HepG2 (cell line): ENCODE results near the gene PDZD4. TPM values are rescaled to one million over a fixed set of nuclear protein-coding genes. Genes with fewer than 3 reads are reported as not detected.

Experiments
- ATAC-seq: fragments of 200-7000 bp; cut with Tn5 transposase; 3 replicates; pipeline ENCODE4 v1.9.1; 2020; ENCODE audit warnings: mild to moderate bottlenecking, moderate library complexity
- BruUV-seq: library from RNA; stranded (reverse); fragments of 400-500 nt; replicated peaks from 2 replicates; lab custom pipeline; 2021; lab: Mats Ljungman, UMichigan
- CTCF ChIA-PET: fragments of 300-600 bp; formaldehyde crosslinking; extraction: SDS; loops from one replicate; lab custom pipeline; 2021; ENCODE audit warnings: low total read pairs, inconsistent platforms, low intra/inter-chr PET ratio; lab: Yijun Ruan, JAX
- POLR2A ChIA-PET: fragments of 350-600 bp; sonication (Branson Sonifier 250); formaldehyde crosslinking; loops from one replicate; lab custom pipeline; 2020; ENCODE audit warnings: antibody characterized with exemption, inconsistent platforms; lab: Yijun Ruan, JAX
- DNase-seq: peaks from one replicate; pipeline ENCODE4 v3.0.0-alpha.2; 2015; ENCODE audit warnings: low spot score
- FAIRE-seq: peaks from 3 replicates; lab custom pipeline; 2011; peaks lifted over from hg19 to GRCh38; lab: Jason Lieb, UNC
- H2AFZ ChIP-seq: one replicate; pipeline ENCODE4 v1.6.1; 2011; ENCODE audit warnings: low read length, inconsistent platforms
- H3K27ac ChIP-seq: fragments of 300-600 bp; 3 replicates; pipeline ENCODE4 v1.8.0; 2011; ENCODE audit warnings: mixed run types, mild to moderate bottlenecking, mixed read lengths, low read length, inconsistent platforms; ENCODE audit not compliant: insufficient read depth; ENCODE audit errors: extremely low read length
- H3K27me3 ChIP-seq, 2 experiments: fragments of 200-600 bp in 1 of 2; 2 replicates in 1 of 2; 3 replicates in 1 of 2; pipeline versions ENCODE4 v1.6.0 to v1.8.0; 2011; ENCODE audit warnings: low read length in 2 of 2, mild to moderate bottlenecking in 2 of 2, moderate library complexity in 2 of 2, inconsistent platforms in 1 of 2; ENCODE audit not compliant: insufficient read depth in 2 of 2, control insufficient read depth in 1 of 2
- H3K36me3 ChIP-seq, 2 experiments: fragments of 200-600 bp in 1 of 2; replicated peaks in 1 of 2; 2 replicates in 1 of 2; 3 replicates in 1 of 2; pipeline versions ENCODE4 v1.5.1 to v1.8.0; 2011; ENCODE audit warnings: low read length in 2 of 2, inconsistent platforms in 1 of 2; ENCODE audit not compliant: insufficient read depth in 2 of 2, control insufficient read depth in 1 of 2
- H3K4me1 ChIP-seq: 2 replicates; pipeline ENCODE4 v1.5.1; 2012; ENCODE audit warnings: low read length, inconsistent platforms; ENCODE audit not compliant: insufficient read depth
- H3K4me2 ChIP-seq: 2 replicates; pipeline ENCODE4 v1.6.0; 2011; ENCODE audit warnings: low read depth, low read length, inconsistent platforms
- H3K4me3 ChIP-seq, 3 experiments: fragments of 200-600 bp in 1 of 3; sonication (generic), shearing (Covaris generic) in 1 of 3; replicated peaks in 1 of 3; 2 replicates each; pipeline ENCODE4 v1.5.1; 2011 to 2016; ENCODE audit warnings: low read length in 3 of 3, inconsistent platforms in 2 of 3, low read depth in 2 of 3, mild to moderate bottlenecking in 2 of 3, control low read depth in 1 of 3, mixed read lengths in 1 of 3; ENCODE audit not compliant: insufficient read depth in 1 of 3
- H3K79me2 ChIP-seq: one replicate; pipeline ENCODE4 v1.6.1; 2011; ENCODE audit warnings: low read length, inconsistent platforms; ENCODE audit not compliant: insufficient read depth
- H3K9ac ChIP-seq: 2 replicates; pipeline ENCODE4 v1.6.0; 2011; ENCODE audit warnings: mild to moderate bottlenecking, low read depth, low read length, inconsistent platforms; ENCODE audit not compliant: insufficient read depth
- H3K9me3 ChIP-seq: 2 replicates; pipeline ENCODE4 v1.5.1; 2012; ENCODE audit warnings: mild to moderate bottlenecking, low read length
- H4K20me1 ChIP-seq: 2 replicates; pipeline ENCODE4 v1.6.0; 2011; ENCODE audit warnings: inconsistent platforms, mild to moderate bottlenecking, low read length, moderate library complexity; ENCODE audit not compliant: insufficient read depth
- CBFB ChIP-seq: sonication (generic); formaldehyde crosslinking; IDR thresholded peaks from 2 replicates; pipeline ENCODE4 v1.4.0; 2020; ENCODE audit warnings: missing genetic modification reagents
- E2F2 ChIP-seq: sonication (generic); formaldehyde crosslinking; IDR thresholded peaks from 2 replicates; pipeline ENCODE4 v1.4.0; 2020; ENCODE audit warnings: missing genetic modification reagents, borderline replicate concordance
- HMGA1 ChIP-seq: sonication (generic); formaldehyde crosslinking; conservative IDR thresholded peaks from 2 replicates; pipeline ENCODE4 v1.4.0; 2020; ENCODE audit warnings: missing genetic modification reagents
- MAZ ChIP-seq, 2 experiments: sonication (generic) in 1 of 2; formaldehyde crosslinking in 1 of 2; IDR thresholded peaks; 2 replicates each; pipeline versions ENCODE4 v1.5.0 to v1.6.1; 2012 to 2020; ENCODE audit warnings: low read depth in 2 of 2, mild to moderate bottlenecking in 2 of 2, borderline replicate concordance in 1 of 2, improper control_type of control experiment in 1 of 2, low read length in 1 of 2, missing genetic modification reagents in 1 of 2, moderate library complexity in 1 of 2
- MED1 ChIP-seq: sonication (generic); formaldehyde crosslinking; IDR thresholded peaks from 2 replicates; pipeline ENCODE4 v1.4.0; 2020; ENCODE audit warnings: missing genetic modification reagents
- MYPOP ChIP-seq: sonication (generic); formaldehyde crosslinking; IDR thresholded peaks from 2 replicates; pipeline ENCODE4 v1.8.1; 2023; ENCODE audit warnings: mild to moderate bottlenecking, moderate library complexity, missing genetic modification reagents
- NFIC ChIP-seq: IDR thresholded peaks from 2 replicates; pipeline ENCODE4 v1.6.1; 2012; ENCODE audit warnings: mild to moderate bottlenecking, low read length, inconsistent platforms
- SIX1 ChIP-seq: sonication (generic); formaldehyde crosslinking; IDR thresholded peaks from 2 replicates; pipeline ENCODE4 v1.4.0; 2020; ENCODE audit warnings: missing genetic modification reagents, borderline replicate concordance
- SPEN ChIP-seq: sonication (generic); formaldehyde crosslinking; IDR thresholded peaks from 2 replicates; pipeline ENCODE4 v1.5.1; 2020; ENCODE audit warnings: low read depth, mild to moderate bottlenecking, missing genetic modification reagents
- TRIM22 ChIP-seq: fragments of 450-650 bp; IDR thresholded peaks from 2 replicates; pipeline ENCODE4 v1.6.1; 2017
- ZFP62 ChIP-seq: sonication (generic); formaldehyde crosslinking; IDR thresholded peaks from 2 replicates; pipeline ENCODE4 v1.4.0; 2020; ENCODE audit warnings: missing genetic modification reagents
- ZFP91 ChIP-seq: sonication (generic); formaldehyde crosslinking; IDR thresholded peaks from 2 replicates; pipeline ENCODE4 v1.9.0; 2022; ENCODE audit warnings: missing genetic modification reagents, mild to moderate bottlenecking, borderline replicate concordance
- ZNF121 ChIP-seq: sonication (generic); formaldehyde crosslinking; IDR thresholded peaks from 2 replicates; pipeline ENCODE4 v1.5.0; 2020; ENCODE audit warnings: mild to moderate bottlenecking, missing genetic modification reagents
- ZNF550 ChIP-seq: sonication (generic); formaldehyde crosslinking; IDR thresholded peaks from 2 replicates; pipeline ENCODE4 v1.4.0; 2020; ENCODE audit warnings: mild to moderate bottlenecking, missing genetic modification reagents, borderline replicate concordance
- ZNF576 ChIP-seq: sonication (generic); formaldehyde crosslinking; IDR thresholded peaks from 2 replicates; pipeline ENCODE4 v1.4.0; 2020; ENCODE audit warnings: mild to moderate bottlenecking, missing genetic modification reagents
- ZNF652 ChIP-seq: IDR thresholded peaks from 2 replicates; pipeline ENCODE4 v1.6.1; 2016; ENCODE audit warnings: low read depth, borderline replicate concordance
- ZSCAN30 ChIP-seq: sonication (generic); formaldehyde crosslinking; IDR thresholded peaks from 2 replicates; pipeline ENCODE4 v1.5.0; 2020; ENCODE audit warnings: mild to moderate bottlenecking, missing genetic modification reagents
- ZSCAN5A ChIP-seq: sonication (generic); formaldehyde crosslinking; IDR thresholded peaks from 2 replicates; pipeline ENCODE4 v1.8.0; 2022; ENCODE audit warnings: mild to moderate bottlenecking, missing genetic modification reagents, borderline replicate concordance
- WGBS: methylation state at CpG from one replicate; pipeline ENCODE4 v1.1.6; 2017; ENCODE audit warnings: low lambda C conversion rate; 5-methylcytosine and 5-hydroxymethylcytosine counted together
- in situ Hi-C: cut with HindIII; loops from 2 replicates; pipeline ENCODE4 v1.10.0; 2017; ENCODE audit warnings: low pct_unique_long_range_greater_than_20kb; ENCODE audit not compliant: extremely low pct_ligation_motif_present
- intact Hi-C: fragments of 100-400 bp; cut with micrococcal nuclease; formaldehyde crosslinking; loops from one replicate; pipeline ENCODE4 v1.10.0; 2022; ENCODE audit not compliant: unreplicated experiment
- polyA plus RNA-seq, 8 experiments: library from polyadenylated mRNA; depleted of rRNA in 3 of 8; stranded (reverse) in 7 of 8; unstranded in 1 of 8; fragments of >200 nt; fragmentation: Illumina TruSeq in 4 of 8; extraction: Trizol in 4 of 8; gene quantifications; 2 replicates each; pipeline versions ENCODE4 v1.2.1 to v1.2.3, GENCODE V29; 2011 to 2016; ENCODE audit warnings: low read depth in 4 of 8, missing spikeins in 1 of 8, mixed read lengths in 1 of 8; ENCODE audit not compliant: insufficient read depth in 1 of 8
- total RNA-seq, 5 experiments: library from RNA; depleted of rRNA; stranded (reverse); fragments of >200 nt; fragmentation: Illumina TruSeq; extraction: Trizol; gene quantifications; 2 replicates each; pipeline ENCODE4 v1.2.3, GENCODE V29; 2016; ENCODE audit warnings: low read depth in 1 of 5

The PDZD4 gene
- total and polyA plus RNA-seq, 2 of the 13 experiments (the other 11 are each of a cell fraction or from before 2014, with no cell fraction given) = not detected

GRCh38 chrX:153876112-153876491, 45.8 kb upstream of the PDZD4 start:
- Histone ChIP-seq H3K36me3 (no peaks in the 10 kb centered on the region), H3K27me3 (no peaks in the 10 kb centered on the region), H3K4me1 (peaks cover 31% of the 10 kb centered on the region), H4K20me1 (no peaks in the 10 kb centered on the region), H3K79me2 (no peaks in the 10 kb centered on the region), H3K4me2 (no peak overlapping the region), H3K27ac (no peak overlapping the region), H2AFZ (no peak overlapping the region), H3K4me3 (no peak overlapping the region), H3K9ac (no peak overlapping the region), H3K9me3 (no peaks in the 10 kb centered on the region)
- BruUV-seq = no TSS peak
- ChIA-PET POLR2A (no interaction called here), CTCF (no interaction called here)
- DNase-seq = no peak
- no peak for FAIRE-seq
- in situ Hi-C loops (no loop called here), intact Hi-C loops (no loop called here)
- no peak for TF ChIP-seq ZNF652 (CRISPR knock-in tag)
- no peak for TF ChIP-seq NFIC
- TF ChIP-seq MAZ (IDR thresholded peaks at IDR 0.05; ENCODE audit: borderline replicate concordance, low read depth, low read length) = no peak
- no peak for TF ChIP-seq MAZ (CRISPR knock-in tag; IDR thresholded peaks at IDR 0.05; ENCODE audit: low read depth)
- no peak for TF ChIP-seq ZNF121 (CRISPR knock-in tag)
- no peak for TF ChIP-seq ZSCAN5A (CRISPR knock-in tag)
- TF ChIP-seq ZNF576 (CRISPR knock-in tag) = no peak
- no peak for TF ChIP-seq ZNF550
- TF ChIP-seq MYPOP (CRISPR knock-in tag) = no peak
- no peak for TF ChIP-seq CBFB (CRISPR knock-in tag)
- no peak for TF ChIP-seq SIX1 (CRISPR knock-in tag)
- TF ChIP-seq HMGA1 (CRISPR knock-in tag) = no peak
- no peak for TF ChIP-seq MED1 (CRISPR knock-in tag)
- TF ChIP-seq E2F2 (CRISPR knock-in tag) = no peak
- TF ChIP-seq SPEN (CRISPR knock-in tag) = no peak
- TF ChIP-seq ZFP62 (CRISPR knock-in tag) = no peak
- no peak for TF ChIP-seq TRIM22
- no peak for TF ChIP-seq ZFP91
- TF ChIP-seq ZSCAN30 (CRISPR knock-in tag) = no peak
- ATAC-seq = no peak
- no CpG with 5 or more reads among the region's 3 CpGs for WGBS
